Measurements from ENCODE around the gene CAB39L. TPM values are rescaled to one million over a fixed set of nuclear protein-coding genes. Genes with fewer than 3 reads are reported as not detected.

Gene CAB39L
- total and polyA plus RNA-seq, 2 donors (not counting 3 experiments of a cell fraction or from before 2014, with no cell fraction given): 3.1 to 7.2 TPM

DNA sequence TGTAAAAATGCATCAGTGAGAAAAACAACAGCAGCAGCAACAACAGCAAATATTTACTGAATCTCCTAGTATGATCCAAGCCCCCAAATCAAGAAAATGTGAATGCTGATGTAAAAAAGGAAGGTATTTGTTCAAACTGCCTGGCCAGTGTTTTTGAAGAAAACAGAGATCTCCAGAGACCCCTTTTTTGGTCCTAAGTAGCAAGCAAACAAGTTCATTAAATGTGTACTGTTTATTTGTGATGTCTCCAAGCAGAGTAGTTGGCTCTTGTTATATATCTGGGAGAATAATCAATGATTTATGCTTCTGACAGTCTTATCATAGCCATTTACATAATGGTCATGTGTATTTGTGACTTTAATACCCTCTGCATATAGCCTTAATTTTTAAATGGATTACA, 145.4 kb downstream of the CAB39L start:
- no peak overlapping the region for H3K27ac ChIP-seq (ENCODE audit: insufficient read depth, low read depth, low read length)
- H3K4me2 ChIP-seq (ENCODE audit: insufficient read depth, low read length): no peak overlapping the region
- H3K27me3 ChIP-seq (ENCODE audit: control insufficient read depth in 2 of 2, insufficient read depth in 2 of 2, low read length in 2 of 2): no peaks in the 10 kb centered on the region
- intact Hi-C loops (cut with micrococcal nuclease) (no loop called here), dilution Hi-C loops (cut with MboI; ENCODE audit: extremely low pct_ligation_motif_present, low sequenced_read_pairs) (no loop called here)
- ChIA-PET CTCF (interaction anchor here (1.1 kb wide), 1 partner anchor 309 kb away, joined by 6 read pairs; no protein-coding TSS in a partner anchor), POLR2A (no interaction called here)
- no peak overlapping the region for H3K4me3 ChIP-seq (replicated peaks in 1 of 3; ENCODE audit: insufficient read depth in 1 of 3, low read depth in 1 of 3, low read length in 3 of 3)
- no peak overlapping the region for H2AFZ ChIP-seq (ENCODE audit: low read depth, low read length)
- H3K9me3 ChIP-seq (replicated peaks; ENCODE audit: control insufficient read depth, insufficient read depth, low read length): no peaks in the 10 kb centered on the region
- FAIRE-seq: no peak
- H3K4me1 ChIP-seq (ENCODE audit: control insufficient read depth, extremely low read depth, insufficient read depth, low read length): peaks cover 2% of the 10 kb centered on the region
- TF ChIP-seq JUN (IDR thresholded peaks at IDR 0.05; ENCODE audit: borderline replicate concordance, insufficient read depth, insufficient read length, low read depth): no peak
- no peak for TF ChIP-seq FOS (IDR thresholded peaks at IDR 0.05; ENCODE audit: borderline replicate concordance, insufficient read depth, low read length)
- TF ChIP-seq POLR2AphosphoS5 (IDR thresholded peaks at IDR 0.05; ENCODE audit: insufficient read depth, low read depth, low read length): no peak
- TF ChIP-seq, protein P1, sequence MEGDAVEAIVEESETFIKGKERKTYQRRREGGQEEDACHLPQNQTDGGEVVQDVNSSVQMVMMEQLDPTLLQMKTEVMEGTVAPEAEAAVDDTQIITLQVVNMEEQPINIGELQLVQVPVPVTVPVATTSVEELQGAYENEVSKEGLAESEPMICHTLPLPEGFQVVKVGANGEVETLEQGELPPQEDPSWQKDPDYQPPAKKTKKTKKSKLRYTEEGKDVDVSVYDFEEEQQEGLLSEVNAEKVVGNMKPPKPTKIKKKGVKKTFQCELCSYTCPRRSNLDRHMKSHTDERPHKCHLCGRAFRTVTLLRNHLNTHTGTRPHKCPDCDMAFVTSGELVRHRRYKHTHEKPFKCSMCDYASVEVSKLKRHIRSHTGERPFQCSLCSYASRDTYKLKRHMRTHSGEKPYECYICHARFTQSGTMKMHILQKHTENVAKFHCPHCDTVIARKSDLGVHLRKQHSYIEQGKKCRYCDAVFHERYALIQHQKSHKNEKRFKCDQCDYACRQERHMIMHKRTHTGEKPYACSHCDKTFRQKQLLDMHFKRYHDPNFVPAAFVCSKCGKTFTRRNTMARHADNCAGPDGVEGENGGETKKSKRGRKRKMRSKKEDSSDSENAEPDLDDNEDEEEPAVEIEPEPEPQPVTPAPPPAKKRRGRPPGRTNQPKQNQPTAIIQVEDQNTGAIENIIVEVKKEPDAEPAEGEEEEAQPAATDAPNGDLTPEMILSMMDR (IDR thresholded peaks at IDR 0.05; ENCODE audit: extremely low read depth in 1 of 2, insufficient read depth in 1 of 2, low read depth in 1 of 2, low read length in 2 of 2): no peak
- TF ChIP-seq POLR2A (IDR thresholded peaks at IDR 0.05; ENCODE audit: low read depth, low read length): no peak
- TF ChIP-seq GATA2 (IDR thresholded peaks at IDR 0.05; ENCODE audit: insufficient read depth, insufficient read length, low read depth, low read length): no peak
- TF ChIP-seq, protein P2, sequence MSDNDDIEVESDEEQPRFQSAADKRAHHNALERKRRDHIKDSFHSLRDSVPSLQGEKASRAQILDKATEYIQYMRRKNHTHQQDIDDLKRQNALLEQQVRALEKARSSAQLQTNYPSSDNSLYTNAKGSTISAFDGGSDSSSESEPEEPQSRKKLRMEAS (IDR thresholded peaks at IDR 0.05; ENCODE audit: insufficient read depth, insufficient read length): no peak
- no peak for TF ChIP-seq EZH2 (IDR thresholded peaks at IDR 0.05; ENCODE audit: borderline replicate concordance, low read depth, low read length, severe bottlenecking)
- TF ChIP-seq MYC (IDR thresholded peaks at IDR 0.05; ENCODE audit: low read depth, low read length): no peak
- no peaks in the 10 kb centered on the region for H3K36me3 ChIP-seq (ENCODE audit: control insufficient read depth in 2 of 2, extremely low read depth in 1 of 2, insufficient read depth in 2 of 2, low read length in 2 of 2)
- BruUV-seq (replicated peaks): no TSS peak
- H3K9me1 ChIP-seq (replicated peaks; ENCODE audit: control insufficient read depth, extremely low read depth, insufficient read depth, low read length): no peaks in the 10 kb centered on the region
- H4K20me1 ChIP-seq (replicated peaks; ENCODE audit: control insufficient read depth, extremely low read depth, insufficient read depth, low read length): no peaks in the 10 kb centered on the region
- DNase-seq (ENCODE audit: low read depth, low spot score): no peak
- H3K79me2 ChIP-seq (ENCODE audit: control insufficient read depth, insufficient read depth, low read length): no peaks in the 10 kb centered on the region
- no peak overlapping the region for H3K9ac ChIP-seq (replicated peaks; ENCODE audit: extremely low read depth, insufficient read depth, low read length)

All from endothelial cell of umbilical vein (primary cell).